Stimulated activated CD8-positive, alpha-beta memory T cell treated with anti-CD3 and anti-CD28 coated beads, Interleukin-12 subunit alpha, Interleukin-12 subunit beta, amount 100 ng/mL, for 24 hours (primary cell): ENCODE results near the gene DNAJC15.
"Not testable (repeated sequence)": the region's sequence is repeated elsewhere in the genome, so short reads cannot be mapped to it uniquely, and the experiment has no call there.

Experiments
- DNase-seq: peaks from one replicate; pipeline ENCODE4 v3.0.0-alpha.2; 2020; ENCODE audit errors: extremely low read depth

The DNAJC15 gene

GRCh38 chr13:43003729-43004128, 19.7 kb upstream of the DNAJC15 start:
- DNase-seq: no peak

- no peak for DNase-seq
Measured at GRCh38 chr13:43005460-43006236, 17.7 kb upstream of the DNAJC15 start.

GRCh38 chr13:43006893-43007631, 16.3 kb upstream of the DNAJC15 start:
- DNase-seq: no peak

- DNase-seq: no peak
Measured at GRCh38 chr13:43008596-43008995, 14.8 kb upstream of the DNAJC15 start.

GRCh38 chr13:43009506-43009905, 13.9 kb upstream of the DNAJC15 start:
- no peak for DNase-seq

GRCh38 chr13:43014162-43014561, 9.2 kb upstream of the DNAJC15 start:
- DNase-seq: no peak

- no peak for DNase-seq
Measured at GRCh38 chr13:43016226-43016625, 7.2 kb upstream of the DNAJC15 start.

GRCh38 chr13:43019811-43020210, 3.6 kb upstream of the DNAJC15 start:
- no peak for DNase-seq

GRCh38 chr13:43020794-43021193, 2.6 kb upstream of the DNAJC15 start:
- DNase-seq: no peak

GRCh38 chr13:43021926-43022670, 1.3 kb upstream of the DNAJC15 start:
- DNase-seq: no peak

- no peak for DNase-seq
Measured at GRCh38 chr13:43022934-43023288, 475 bp upstream of the DNAJC15 start.

- no peak for DNase-seq
Measured at GRCh38 chr13:43026262-43026661, 2.9 kb downstream of the DNAJC15 start.

GRCh38 chr13:43030548-43030947, 7.2 kb downstream of the DNAJC15 start:
- DNase-seq: no peak

- DNase-seq: no peak
Measured at GRCh38 chr13:43031881-43032280, 8.5 kb downstream of the DNAJC15 start.

GRCh38 chr13:43033038-43033437, 9.7 kb downstream of the DNAJC15 start:
- DNase-seq: no peak

- DNase-seq: no peak
Measured at GRCh38 chr13:43036351-43037250, 13.2 kb downstream of the DNAJC15 start.

- no peak for DNase-seq
Measured at GRCh38 chr13:43039966-43040365, 16.6 kb downstream of the DNAJC15 start.

- not testable (repeated sequence) for DNase-seq
Measured at GRCh38 chr13:43040581-43041368, 17.4 kb downstream of the DNAJC15 start.

- no peak for DNase-seq
Measured at GRCh38 chr13:43041369-43041921, 18.1 kb downstream of the DNAJC15 start.

- DNase-seq: no peak
Measured at GRCh38 chr13:43042410-43042921, 19.1 kb downstream of the DNAJC15 start.
